HCT116 (cell line): Measurements from ENCODE around the gene CYP4A11. TPM values are rescaled to one million over a fixed set of nuclear protein-coding genes. Genes with fewer than 3 reads are reported as not detected.

Experiments used
- ATAC-seq: fragments of 200-7000 bp; cut with Tn5 transposase; 2 replicates; pipeline ENCODE4 v1.9.1; 2020; ENCODE audit warnings: mild to moderate bottlenecking, moderate library complexity
- BruUV-seq: library from RNA; stranded (reverse); fragments of 400-500 nt; replicated peaks from 2 replicates; lab custom pipeline; 2021; lab: Mats Ljungman, UMichigan
- CTCF ChIA-PET: fragments of 300-600 bp; sonication (Branson Sonifier 250); formaldehyde crosslinking; loops from one replicate; lab custom pipeline; 2021; ENCODE audit warnings: antibody characterized with exemption; lab: Charles Lee
- POLR2A ChIA-PET: fragments of 300-600, 350-600 bp; sonication (Branson Sonifier 250); formaldehyde crosslinking; loops from one replicate; lab custom pipeline; 2021; ENCODE audit warnings: antibody characterized with exemption; lab: Charles Lee
- RAD21 ChIA-PET, 2 experiments: fragments of 300-600 bp; sonication (Branson Sonifier 250); formaldehyde crosslinking; loops; one replicate each; lab custom pipeline; 2023; ENCODE audit warnings: low total read pairs in 2 of 2; ENCODE audit not compliant: uncharacterized antibody in 2 of 2, unreplicated experiment in 2 of 2, low non-redundant PET in 1 of 2; lab: Charles Lee
- DNase-seq: peaks from one replicate; pipeline ENCODE4 v3.0.0-alpha.2; 2010; ENCODE audit warnings: low read depth, low spot score
- H2AFZ ChIP-seq: fragments of 200-600 bp; shearing (Covaris generic), sonication (generic); 2 replicates; pipeline ENCODE4 v1.6.1; 2017; ENCODE audit warnings: low read depth, mixed run types, mixed read lengths, antibody characterized with exemption, low read length; ENCODE audit not compliant: poor library complexity, severe bottlenecking
- H3K27ac ChIP-seq: 2 replicates; pipeline ENCODE4 v1.5.1; 2012; ENCODE audit warnings: low read depth, low read length
- H3K27me3 ChIP-seq: fragments of 200-600 bp; sonication (generic); 2 replicates; pipeline ENCODE4 v1.6.1; 2016; ENCODE audit warnings: mixed run types, low read length, mixed read lengths; ENCODE audit not compliant: insufficient read depth
- H3K36me3 ChIP-seq, 2 experiments: fragments of 200-500 bp in 1 of 2; fragments of 200-600 bp in 1 of 2; sonication (Bioruptor generic) in 1 of 2; sonication (generic) in 1 of 2; 2 replicates each; pipeline versions ENCODE4 v1.5.1 to v1.6.1; 2014 to 2016; ENCODE audit warnings: low read length in 2 of 2, inconsistent platforms in 1 of 2, mixed read lengths in 1 of 2, mixed run types in 1 of 2; ENCODE audit not compliant: insufficient read depth in 2 of 2, control insufficient read depth in 1 of 2
- H3K4me1 ChIP-seq, 2 experiments: fragments of 200-600 bp in 1 of 2; sonication (generic) in 1 of 2; 2 replicates each; pipeline versions ENCODE4 v1.5.1 to v1.6.1; 2012 to 2017; ENCODE audit warnings: low read length in 2 of 2, inconsistent platforms in 1 of 2, mild to moderate bottlenecking in 1 of 2, mixed read lengths in 1 of 2, mixed run types in 1 of 2, moderate library complexity in 1 of 2; ENCODE audit not compliant: insufficient read depth in 2 of 2, control insufficient read depth in 1 of 2
- H3K4me2 ChIP-seq: fragments of 200-600 bp; sonication (generic); 2 replicates; pipeline ENCODE4 v1.6.1; 2017; ENCODE audit warnings: mixed run types, low read length, mixed read lengths
- H3K4me3 ChIP-seq, 2 experiments: fragments of 200-600 bp in 1 of 2; sonication (generic) in 1 of 2; replicated peaks in 1 of 2; 2 replicates each; pipeline ENCODE4 v1.5.1; 2011 to 2016; ENCODE audit warnings: low read length in 2 of 2, control low read depth in 1 of 2, low read depth in 1 of 2, mild to moderate bottlenecking in 1 of 2, mixed read lengths in 1 of 2, mixed run types in 1 of 2
- H3K79me2 ChIP-seq: fragments of 200-600 bp; sonication (generic); 2 replicates; pipeline ENCODE4 v1.6.1; 2017; ENCODE audit warnings: mild to moderate bottlenecking, mixed run types, low read length, moderate library complexity, mixed read lengths; ENCODE audit not compliant: insufficient read depth
- H3K9ac ChIP-seq: fragments of 200-600 bp; sonication (generic); 2 replicates; pipeline ENCODE4 v1.6.1; 2016; ENCODE audit warnings: low read length, mixed read lengths
- H3K9me2 ChIP-seq: fragments of 200-600 bp; sonication (generic), shearing (Covaris generic); 2 replicates; pipeline ENCODE4 v1.6.1; 2017; ENCODE audit warnings: mixed run types, mild to moderate bottlenecking, moderate library complexity; ENCODE audit not compliant: insufficient read depth
- H3K9me3 ChIP-seq, 2 experiments: fragments of 200-500 bp in 1 of 2; fragments of 200-600 bp in 1 of 2; sonication (Bioruptor generic) in 1 of 2; sonication (generic) in 1 of 2; 2 replicates each; pipeline ENCODE4 v1.6.1; 2014 to 2017; ENCODE audit warnings: low read length in 2 of 2, mixed read lengths in 2 of 2, inconsistent platforms in 1 of 2, low read depth in 1 of 2, mild to moderate bottlenecking in 1 of 2, mixed run types in 1 of 2, moderate library complexity in 1 of 2; ENCODE audit not compliant: control insufficient read depth in 1 of 2, insufficient read depth in 1 of 2
- H4K20me1 ChIP-seq: fragments of 200-600 bp; sonication (generic), shearing (Covaris generic); 2 replicates; pipeline ENCODE4 v1.6.1; 2017; ENCODE audit warnings: mixed run types, mild to moderate bottlenecking, moderate library complexity; ENCODE audit not compliant: insufficient read depth
- FOSL1 ChIP-seq: IDR thresholded peaks from 2 replicates; pipeline ENCODE4 v1.6.1; 2012; ENCODE audit warnings: low read depth
- SIN3A ChIP-seq: IDR thresholded peaks from 2 replicates; pipeline ENCODE4 v1.6.1; 2012; ENCODE audit warnings: low read depth
- SP1 ChIP-seq: IDR thresholded peaks from 2 replicates; pipeline ENCODE4 v1.6.1; 2012; ENCODE audit warnings: low read depth
- SRF ChIP-seq: IDR thresholded peaks from 2 replicates; pipeline ENCODE4 v1.6.1; 2012; ENCODE audit warnings: low read depth
- YY1 ChIP-seq: IDR thresholded peaks from 2 replicates; pipeline ENCODE4 v1.6.1; 2011; ENCODE audit warnings: low read length, low read depth, moderate library complexity, mild to moderate bottlenecking; ENCODE audit not compliant: insufficient replicate concordance; ENCODE audit errors: extremely low read depth
- ZNF274 ChIP-seq: fragments of 200-500 bp; sonication (Bioruptor generic); IDR thresholded peaks from 2 replicates; pipeline ENCODE4 v1.6.1; 2014; ENCODE audit warnings: mild to moderate bottlenecking, low read depth, low read length, inconsistent platforms
- intact Hi-C: fragments of 100-400 bp; cut with micrococcal nuclease; formaldehyde crosslinking; loops from 2 replicates; pipeline ENCODE4 v1.10.0; 2022
- total RNA-seq: library from RNA; stranded (reverse); gene quantifications from one replicate; pipeline ENCODE4 v1.2.1, GENCODE V29; 2021; ENCODE audit not compliant: unreplicated experiment
- TF ChIP-seq, protein P1 (sequence below): IDR thresholded peaks from 2 replicates; pipeline ENCODE4 v1.6.1; 2012; ENCODE audit warnings: low read depth

Gene CYP4A11
- total RNA-seq, 1 experiment from 2014 or later, result not detected

DNA sequence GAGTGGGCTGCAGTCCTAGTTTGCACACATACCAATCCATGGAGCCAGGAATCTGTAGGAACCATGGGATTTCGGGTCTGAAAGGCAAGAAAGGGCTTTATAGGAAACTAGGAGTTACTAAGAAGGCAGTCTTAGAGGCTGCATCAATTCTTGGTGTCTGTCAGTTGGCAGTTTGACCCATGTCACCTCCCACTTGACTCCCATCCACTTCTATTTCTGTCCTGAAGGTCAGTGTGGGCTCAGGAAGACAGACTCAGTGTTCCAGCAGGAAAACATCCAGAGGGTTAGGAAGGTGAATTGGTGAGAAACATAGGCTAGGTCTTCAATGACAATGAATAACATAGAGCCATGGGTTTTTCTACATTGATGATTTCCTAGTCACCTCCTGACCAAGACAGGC is 4.0 kb downstream of the CYP4A11 start:
- H3K9me2 ChIP-seq, result no peaks in the 10 kb centered on the region
- BruUV-seq, result no TSS peak
- POLR2A ChIA-PET, result interaction anchor here (0.7 kb wide), 1 partner anchor 1514 kb away, joined by 3 read pairs; no protein-coding TSS in a partner anchor
- peaks cover 15% of the 10 kb centered on the region for H3K27me3 ChIP-seq
- ATAC-seq (no peak), DNase-seq (no peak)
- TF ChIP-seq SIN3A (no peak), FOSL1 (no peak), SP1 (no peak), ZNF274 (no peak), SRF (no peak)
- TF ChIP-seq, protein P1, sequence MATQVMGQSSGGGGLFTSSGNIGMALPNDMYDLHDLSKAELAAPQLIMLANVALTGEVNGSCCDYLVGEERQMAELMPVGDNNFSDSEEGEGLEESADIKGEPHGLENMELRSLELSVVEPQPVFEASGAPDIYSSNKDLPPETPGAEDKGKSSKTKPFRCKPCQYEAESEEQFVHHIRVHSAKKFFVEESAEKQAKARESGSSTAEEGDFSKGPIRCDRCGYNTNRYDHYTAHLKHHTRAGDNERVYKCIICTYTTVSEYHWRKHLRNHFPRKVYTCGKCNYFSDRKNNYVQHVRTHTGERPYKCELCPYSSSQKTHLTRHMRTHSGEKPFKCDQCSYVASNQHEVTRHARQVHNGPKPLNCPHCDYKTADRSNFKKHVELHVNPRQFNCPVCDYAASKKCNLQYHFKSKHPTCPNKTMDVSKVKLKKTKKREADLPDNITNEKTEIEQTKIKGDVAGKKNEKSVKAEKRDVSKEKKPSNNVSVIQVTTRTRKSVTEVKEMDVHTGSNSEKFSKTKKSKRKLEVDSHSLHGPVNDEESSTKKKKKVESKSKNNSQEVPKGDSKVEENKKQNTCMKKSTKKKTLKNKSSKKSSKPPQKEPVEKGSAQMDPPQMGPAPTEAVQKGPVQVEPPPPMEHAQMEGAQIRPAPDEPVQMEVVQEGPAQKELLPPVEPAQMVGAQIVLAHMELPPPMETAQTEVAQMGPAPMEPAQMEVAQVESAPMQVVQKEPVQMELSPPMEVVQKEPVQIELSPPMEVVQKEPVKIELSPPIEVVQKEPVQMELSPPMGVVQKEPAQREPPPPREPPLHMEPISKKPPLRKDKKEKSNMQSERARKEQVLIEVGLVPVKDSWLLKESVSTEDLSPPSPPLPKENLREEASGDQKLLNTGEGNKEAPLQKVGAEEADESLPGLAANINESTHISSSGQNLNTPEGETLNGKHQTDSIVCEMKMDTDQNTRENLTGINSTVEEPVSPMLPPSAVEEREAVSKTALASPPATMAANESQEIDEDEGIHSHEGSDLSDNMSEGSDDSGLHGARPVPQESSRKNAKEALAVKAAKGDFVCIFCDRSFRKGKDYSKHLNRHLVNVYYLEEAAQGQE, result no peak
- intact Hi-C loops, result loop anchor here (10.0 kb wide), 1 partner anchor 238 kb away; no protein-coding TSS in a partner anchor
- H2AFZ ChIP-seq, result no peak overlapping the region
- CTCF ChIA-PET, result no interaction called here
- RAD21 ChIA-PET, result no interaction called here
- no peaks in the 10 kb centered on the region for H3K9me3 ChIP-seq
- no peaks in the 10 kb centered on the region for H3K36me3 ChIP-seq
- H3K79me2 ChIP-seq, result no peaks in the 10 kb centered on the region
- H3K27ac ChIP-seq, result no peak overlapping the region
- no peak overlapping the region for H3K4me3 ChIP-seq
- H3K4me2 ChIP-seq, result no peak overlapping the region
- no peak overlapping the region for H3K9ac ChIP-seq
- H4K20me1 ChIP-seq, result no peaks in the 10 kb centered on the region
- no peaks in the 10 kb centered on the region for H3K4me1 ChIP-seq

DNA sequence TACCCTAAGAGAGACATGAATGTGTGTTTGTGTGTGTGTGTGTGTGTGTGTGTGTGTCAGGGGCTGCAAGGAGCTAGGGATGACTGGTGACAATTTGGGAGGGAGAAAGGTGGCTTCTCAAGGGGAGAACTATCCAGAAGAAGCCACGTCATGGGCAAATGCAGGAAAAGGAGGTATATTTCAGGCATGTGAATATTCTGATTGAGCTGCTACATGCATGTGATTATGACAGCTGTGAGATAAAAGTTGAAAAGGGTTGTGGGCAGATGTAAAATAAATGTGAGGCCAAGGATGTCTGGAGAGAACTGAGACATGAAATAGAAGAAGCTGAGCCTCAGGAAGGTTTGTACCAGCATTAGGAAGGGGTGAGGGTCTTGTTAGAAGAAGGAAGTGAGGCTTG is 4.5 kb downstream of the CYP4A11 start:
- BruUV-seq, result no TSS peak
- Histone ChIP-seq H2AFZ (no peak overlapping the region), H3K4me1 (no peaks in the 10 kb centered on the region), H3K27me3 (peaks cover 12% of the 10 kb centered on the region), H3K4me2 (no peak overlapping the region), H4K20me1 (no peaks in the 10 kb centered on the region), H3K79me2 (no peaks in the 10 kb centered on the region), H3K9me2 (no peaks in the 10 kb centered on the region), H3K4me3 (no peak overlapping the region), H3K9me3 (no peaks in the 10 kb centered on the region), H3K36me3 (no peaks in the 10 kb centered on the region), H3K27ac (no peak overlapping the region), H3K9ac (no peak overlapping the region)
- intact Hi-C loops, result loop anchor here (10.0 kb wide), 1 partner anchor 238 kb away; no protein-coding TSS in a partner anchor
- no peak for TF ChIP-seq FOSL1
- no peak for TF ChIP-seq YY1
- no peak for DNase-seq
- ChIA-PET RAD21 (no interaction called here), POLR2A (interaction anchor here (0.7 kb wide), 1 partner anchor 1513 kb away, joined by 3 read pairs; no protein-coding TSS in a partner anchor), CTCF (no interaction called here)
- no peak for ATAC-seq
